ENCODE data around the gene CALR.

The CALR gene

DNA sequence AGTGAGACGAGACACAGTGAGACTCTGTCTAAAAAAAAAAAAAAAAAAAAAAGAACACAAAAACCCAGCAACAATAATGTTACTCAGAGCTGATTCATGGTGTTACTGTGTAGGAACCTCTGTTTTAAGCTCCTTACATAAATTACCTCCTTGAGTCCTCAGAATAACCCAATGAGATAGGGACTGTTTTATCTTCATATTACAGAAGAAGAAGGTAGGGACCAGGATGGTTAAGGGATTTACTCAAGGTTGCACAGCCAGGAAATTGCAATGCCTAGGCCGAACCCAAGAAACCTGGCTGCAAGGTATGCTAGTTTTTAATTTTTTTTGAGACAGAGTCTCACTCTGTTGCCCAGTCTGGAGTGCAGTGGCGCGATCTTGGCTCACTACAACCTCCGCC, 29.5 kb downstream of the CALR start:
- intact Hi-C loops (cut with DNase I; ENCODE audit: low total_unique reads) = loop anchor here (5.0 kb wide), 2 partner anchors 81 to 294 kb away; partner anchors contain the start of gene KLF1

DNA sequence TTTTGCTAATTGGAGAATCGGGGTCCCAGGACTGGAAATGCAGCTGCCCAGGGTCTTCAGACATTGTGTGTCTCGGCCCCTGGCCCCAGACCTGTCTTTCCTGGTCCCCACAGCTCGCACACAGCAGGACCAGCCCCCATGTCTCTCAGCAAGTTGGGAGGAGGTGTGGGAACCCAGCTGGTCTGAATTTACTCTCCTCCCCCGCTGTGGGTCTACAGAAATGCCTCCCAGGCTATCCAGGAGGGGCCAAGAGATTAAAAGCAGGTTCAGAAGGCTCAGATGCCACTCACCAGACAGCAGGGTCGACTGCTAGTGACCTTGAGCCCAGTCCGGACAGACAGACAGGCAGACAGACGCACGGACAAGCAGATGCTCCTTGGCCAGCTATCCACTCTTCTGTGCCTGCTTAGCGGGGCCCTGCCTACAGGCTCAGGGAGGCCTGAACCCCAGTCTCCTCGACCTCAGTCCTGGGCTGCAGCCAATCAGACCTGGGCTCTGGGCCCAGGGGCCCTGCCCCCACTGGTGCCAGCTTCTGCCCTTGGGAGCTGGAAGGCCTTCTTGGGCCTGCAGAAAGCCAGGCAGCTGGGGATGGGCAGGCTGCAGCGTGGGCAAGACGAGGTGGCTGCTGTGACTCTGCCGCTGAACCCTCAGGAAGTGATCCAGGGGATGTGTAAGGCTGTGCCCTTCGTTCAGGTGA, 31.0 kb downstream of the CALR start, which contains the start of gene DAND5:
Gene DAND5, plus strand, starts transcription at position 285 of the 697 bp plus-strand sequence. Its CDS starts 85 bp downstream, at position 370.
- Histone ChIP-seq H3K27ac (peak within 1 kb of the TSS; percentile 51 to 75), H3K27me3 (no peaks in the 10 kb centered on the region), H3K4me3 (no peak within 1 kb of the TSS), H3K36me3 (no peaks in the 10 kb centered on the region), H3K9me3 (no peaks in the 10 kb centered on the region), H3K4me1 (peaks cover 0 to 15% (median 4%) of the 10 kb centered on the region in 4 donors)
- intact Hi-C loops (cut with DNase I; ENCODE audit: low total_unique reads) = loop anchor here (5.0 kb wide), 2 partner anchors 82 to 293 kb away; partner anchors contain the start of gene KLF1
- DNase-seq = no peak
- TF ChIP-seq, protein P1, sequence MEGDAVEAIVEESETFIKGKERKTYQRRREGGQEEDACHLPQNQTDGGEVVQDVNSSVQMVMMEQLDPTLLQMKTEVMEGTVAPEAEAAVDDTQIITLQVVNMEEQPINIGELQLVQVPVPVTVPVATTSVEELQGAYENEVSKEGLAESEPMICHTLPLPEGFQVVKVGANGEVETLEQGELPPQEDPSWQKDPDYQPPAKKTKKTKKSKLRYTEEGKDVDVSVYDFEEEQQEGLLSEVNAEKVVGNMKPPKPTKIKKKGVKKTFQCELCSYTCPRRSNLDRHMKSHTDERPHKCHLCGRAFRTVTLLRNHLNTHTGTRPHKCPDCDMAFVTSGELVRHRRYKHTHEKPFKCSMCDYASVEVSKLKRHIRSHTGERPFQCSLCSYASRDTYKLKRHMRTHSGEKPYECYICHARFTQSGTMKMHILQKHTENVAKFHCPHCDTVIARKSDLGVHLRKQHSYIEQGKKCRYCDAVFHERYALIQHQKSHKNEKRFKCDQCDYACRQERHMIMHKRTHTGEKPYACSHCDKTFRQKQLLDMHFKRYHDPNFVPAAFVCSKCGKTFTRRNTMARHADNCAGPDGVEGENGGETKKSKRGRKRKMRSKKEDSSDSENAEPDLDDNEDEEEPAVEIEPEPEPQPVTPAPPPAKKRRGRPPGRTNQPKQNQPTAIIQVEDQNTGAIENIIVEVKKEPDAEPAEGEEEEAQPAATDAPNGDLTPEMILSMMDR (IDR thresholded peaks at IDR 0.05) = no peak

More for the DNA sequence above, 29.5 kb downstream of the CALR start:
- Histone ChIP-seq H3K4me3 (no peak overlapping the region), H3K4me1 (peaks cover 0 to 15% (median 4%) of the 10 kb centered on the region in 4 donors), H3K9me3 (no peaks in the 10 kb centered on the region), H3K27ac (no peak overlapping the region), H3K27me3 (no peaks in the 10 kb centered on the region), H3K36me3 (no peaks in the 10 kb centered on the region)
- DNase-seq = no peak
- TF ChIP-seq, protein P1 (IDR thresholded peaks at IDR 0.05) = no peak

DNA sequence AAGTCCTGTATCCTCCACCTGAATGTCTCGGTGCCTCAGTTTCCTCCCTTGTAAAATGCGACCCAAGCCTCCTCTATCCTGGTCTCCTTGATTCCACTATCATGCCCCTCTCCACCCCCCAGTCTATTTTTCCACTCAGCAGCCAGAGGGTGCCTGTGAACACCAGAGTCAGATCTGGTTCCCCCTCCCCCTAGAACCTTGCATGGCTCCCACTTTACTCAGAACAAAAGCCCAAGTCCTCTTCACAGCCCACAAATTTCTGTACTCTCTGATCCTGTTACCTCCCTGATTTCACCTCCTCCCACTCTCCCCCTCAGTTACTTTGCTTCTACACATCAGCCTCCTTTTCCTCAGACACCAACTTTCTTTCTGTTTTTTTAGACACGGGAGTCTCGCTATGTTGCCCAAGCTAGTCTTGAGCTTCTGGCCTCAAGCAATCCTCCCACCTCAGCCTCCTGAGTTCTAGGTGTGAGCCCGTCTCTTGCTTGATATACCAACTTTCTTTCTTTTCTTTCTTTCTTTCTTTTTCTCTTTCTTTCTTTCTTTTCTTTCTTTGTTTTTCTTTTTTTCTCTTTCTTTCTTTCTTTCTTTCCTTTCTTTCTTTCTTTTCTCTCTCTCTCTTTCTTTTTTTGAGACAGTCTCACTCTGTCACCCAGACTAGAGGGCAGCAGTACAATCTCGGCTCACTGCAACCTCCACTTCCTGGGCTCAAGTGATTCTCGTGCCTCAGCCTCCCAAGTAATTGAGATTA, 31.8 kb downstream of the CALR start:
- no peak for DNase-seq
- Histone ChIP-seq H3K4me3 (no peak overlapping the region), H3K36me3 (no peaks in the 10 kb centered on the region), H3K4me1 (peaks cover 0 to 15% (median 4%) of the 10 kb centered on the region in 4 donors), H3K9me3 (no peaks in the 10 kb centered on the region), H3K27ac (peak overlapping the region; percentile 51 to 75), H3K27me3 (no peaks in the 10 kb centered on the region)
- intact Hi-C loops (cut with DNase I; ENCODE audit: low total_unique reads) = no loop called here
- TF ChIP-seq, protein P1 (IDR thresholded peaks at IDR 0.05) = no peak

DNA sequence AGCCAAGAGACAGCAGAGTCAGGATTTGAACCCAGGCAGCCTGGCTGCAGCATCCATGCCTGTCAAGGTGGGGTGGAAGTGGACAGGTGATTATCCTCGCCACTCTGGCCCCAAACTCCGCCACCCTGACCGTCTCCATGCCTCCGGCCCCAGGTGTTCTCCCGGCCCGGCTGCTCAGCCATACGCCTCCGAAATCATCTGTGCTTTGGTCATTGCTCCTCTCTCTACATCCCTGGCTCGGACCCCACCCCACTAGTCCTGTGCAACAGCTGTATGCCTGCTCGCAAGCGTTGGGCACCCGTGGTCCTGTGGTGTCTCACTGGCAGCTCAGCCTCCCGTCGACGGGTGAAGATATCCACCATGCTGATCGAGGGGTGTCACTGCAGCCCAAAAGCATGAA, 34.8 kb downstream of the CALR start:
- intact Hi-C loops (cut with DNase I; ENCODE audit: low total_unique reads) = no loop called here
- TF ChIP-seq, protein P1 (IDR thresholded peaks at IDR 0.05) = no peak
- no peak overlapping the region for H3K4me3 ChIP-seq

DNA sequence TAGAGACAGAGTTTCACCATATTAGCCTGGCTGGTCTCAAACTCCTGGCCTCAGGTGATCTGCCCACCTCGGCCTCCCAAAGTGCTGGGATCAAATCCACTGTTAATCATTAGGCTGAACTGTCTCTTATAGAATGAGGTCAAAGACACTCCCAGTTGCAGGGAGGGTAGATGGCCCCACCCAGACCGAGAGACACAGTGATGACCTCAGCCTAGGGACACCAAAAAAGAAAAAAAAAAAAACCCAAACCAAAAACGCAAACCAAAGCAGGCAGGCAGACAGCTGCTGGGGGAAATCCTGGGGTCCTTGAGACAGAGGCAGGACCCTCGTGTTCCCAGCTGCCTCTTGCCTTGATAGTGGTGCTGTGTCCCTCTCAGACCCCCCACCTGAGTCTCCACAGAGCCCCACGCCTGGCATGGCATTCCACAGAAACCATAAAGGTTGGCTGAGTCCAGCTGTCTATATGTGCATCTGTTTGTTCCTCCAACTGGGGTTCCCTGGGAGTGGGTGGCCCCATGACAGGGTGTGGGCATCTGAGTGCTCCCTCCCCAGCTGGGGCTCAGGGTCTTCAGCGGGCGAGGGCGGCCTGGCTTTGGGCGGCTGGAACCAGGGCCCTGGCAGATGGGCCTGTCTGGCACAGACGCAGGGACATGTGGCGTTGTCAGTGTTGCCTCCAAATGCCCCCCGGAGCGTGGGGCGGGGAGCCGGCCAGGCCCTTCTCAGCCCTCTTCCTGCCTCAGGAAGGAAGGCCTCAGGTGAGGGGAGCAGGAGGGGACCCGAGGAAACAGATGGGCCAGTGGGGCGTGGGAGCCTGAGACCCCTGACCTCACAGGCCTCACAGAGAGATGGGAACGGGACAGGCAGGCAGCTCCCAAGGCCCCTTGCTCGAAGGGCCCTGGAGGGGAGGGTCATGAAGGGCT, 36.2 kb downstream of the CALR start:
- peaks cover 0 to 6% (median 2%) of the 10 kb centered on the region in 4 donors for H3K4me1 ChIP-seq
- H3K4me3 ChIP-seq = no peak overlapping the region
- intact Hi-C loops (cut with DNase I; ENCODE audit: low total_unique reads) = no loop called here
- H3K27ac ChIP-seq = no peak overlapping the region
- H3K36me3 ChIP-seq = no peaks in the 10 kb centered on the region
- TF ChIP-seq, protein P1 (IDR thresholded peaks at IDR 0.05) = no peak
- H3K9me3 ChIP-seq = no peaks in the 10 kb centered on the region
- DNase-seq = no peak
- no peaks in the 10 kb centered on the region for H3K27me3 ChIP-seq

More for the DNA sequence above, 34.8 kb downstream of the CALR start:
- Histone ChIP-seq H3K27me3 (no peaks in the 10 kb centered on the region), H3K9me3 (no peaks in the 10 kb centered on the region), H3K4me1 (peaks cover 0 to 9% (median 4%) of the 10 kb centered on the region in 4 donors), H3K36me3 (no peaks in the 10 kb centered on the region), H3K27ac (no peak overlapping the region)
- DNase-seq = no peak

All from tibial artery (tissue), 4 donors.